ENCODE measurements around the gene ZBTB24.
A peak's percentile ranks its signal among the peaks of the same experiment; 100 is the strongest.

The ZBTB24 gene

GRCh38 chr6:109441069-109441816, 41.8 kb downstream of the ZBTB24 start:
- Mint-ChIP-seq H3K4me1 (peaks cover 44% of the 10 kb centered on the region), H3K27ac (peak overlapping the region; percentile 90), H3K27me3 (no peaks in the 10 kb centered on the region), H3K9me3 (no peaks in the 10 kb centered on the region), H3K36me3 (peaks cover 40% of the 10 kb centered on the region), H3K4me3 (peak overlapping the region; percentile 95)
- ATAC-seq: peak; percentile 28

- peak; percentile 95 for ATAC-seq
- peaks cover 32% of the 10 kb centered on the region for H3K36me3 Mint-ChIP-seq
- H3K27ac Mint-ChIP-seq: peak within 1 kb of the TSS; percentile 90
- H3K4me3 Mint-ChIP-seq: peak within 1 kb of the TSS; percentile 95
- H3K4me1 Mint-ChIP-seq: peaks cover 38% of the 10 kb centered on the region
- no peaks in the 10 kb centered on the region for H3K9me3 Mint-ChIP-seq
- H3K27me3 Mint-ChIP-seq: no peaks in the 10 kb centered on the region
These were observed 42.5 kb downstream of the ZBTB24 start, which contains the start of the genes PPIL6 and SMPD2 for GRCh38 chr6:109440331-109441068. Gene PPIL6 (minus strand): TSS chr6:109440628. CDS start chr6:109440590, 38 bp downstream. Gene SMPD2 (plus strand): TSS chr6:109440724. CDS start chr6:109441122, 398 bp downstream.

GRCh38 chr6:109436041-109436440, 47.0 kb downstream of the ZBTB24 start:
- H3K4me1 Mint-ChIP-seq: no peaks in the 10 kb centered on the region
- H3K9me3 Mint-ChIP-seq: no peaks in the 10 kb centered on the region
- no peak for ATAC-seq
- H3K27me3 Mint-ChIP-seq: no peaks in the 10 kb centered on the region
- H3K27ac Mint-ChIP-seq: no peak overlapping the region
- H3K4me3 Mint-ChIP-seq: no peak overlapping the region
- H3K36me3 Mint-ChIP-seq: no peaks in the 10 kb centered on the region

- no peak overlapping the region for H3K4me3 Mint-ChIP-seq
- H3K4me1 Mint-ChIP-seq: no peaks in the 10 kb centered on the region
- no peaks in the 10 kb centered on the region for H3K9me3 Mint-ChIP-seq
- no peak for ATAC-seq
- no peaks in the 10 kb centered on the region for H3K27me3 Mint-ChIP-seq
- no peak overlapping the region for H3K27ac Mint-ChIP-seq
- H3K36me3 Mint-ChIP-seq: no peaks in the 10 kb centered on the region
These were observed 48.6 kb downstream of the ZBTB24 start for GRCh38 chr6:109434456-109434855.

DNA sequence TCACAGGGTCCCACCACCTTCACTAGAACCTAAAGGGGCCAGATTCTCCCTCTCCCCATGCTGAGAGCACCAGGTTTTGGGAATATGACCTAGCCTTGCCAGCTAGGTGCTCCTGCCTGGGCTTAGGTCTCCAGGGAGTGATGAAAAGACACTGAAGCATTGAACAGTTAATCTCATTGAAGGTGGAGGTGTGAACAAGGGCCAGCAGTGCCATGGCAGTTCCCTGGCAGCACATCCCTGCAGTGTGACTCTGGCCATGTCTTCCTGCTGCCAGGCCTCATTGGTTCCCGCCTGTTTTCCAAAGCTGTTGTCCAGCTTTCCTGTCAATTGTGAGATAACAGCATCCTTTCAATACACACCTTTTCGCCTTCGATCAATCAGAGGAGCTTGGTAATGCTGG, 53.5 kb downstream of the ZBTB24 start:
- Mint-ChIP-seq H3K36me3 (no peaks in the 10 kb centered on the region), H3K9me3 (no peaks in the 10 kb centered on the region), H3K27ac (no peak overlapping the region), H3K4me1 (no peaks in the 10 kb centered on the region), H3K4me3 (no peak overlapping the region), H3K27me3 (no peaks in the 10 kb centered on the region)
- no peak for ATAC-seq

DNA sequence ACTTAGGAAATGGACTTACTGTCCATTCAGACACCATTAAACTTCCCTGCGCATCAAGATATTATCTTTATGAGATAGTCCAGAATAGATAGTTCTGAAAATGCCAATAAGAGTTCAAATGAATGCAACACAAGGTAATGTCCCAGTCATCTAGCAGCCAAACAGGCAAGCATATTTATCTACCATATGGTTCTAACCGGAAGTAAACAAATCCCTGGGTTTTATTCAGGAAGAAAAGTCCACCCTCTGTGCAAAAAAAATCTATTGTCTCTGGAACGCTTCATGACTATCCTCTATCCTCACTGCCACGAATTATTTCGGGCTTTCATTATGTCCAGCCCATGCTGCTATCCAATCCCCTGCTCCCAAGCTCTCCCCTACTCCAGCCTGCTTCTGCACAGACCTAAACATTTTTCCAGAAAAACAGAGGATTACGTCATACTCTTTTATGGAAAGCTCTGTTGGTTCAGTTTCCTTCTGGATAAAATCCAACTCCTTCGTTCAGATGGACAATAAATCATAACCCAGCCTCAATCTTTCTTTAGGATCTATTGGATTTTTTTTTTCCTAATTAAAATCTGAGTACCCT, 54.0 kb downstream of the ZBTB24 start:
- Mint-ChIP-seq H3K36me3 (no peaks in the 10 kb centered on the region), H3K27me3 (no peaks in the 10 kb centered on the region), H3K9me3 (no peaks in the 10 kb centered on the region), H3K4me3 (no peak overlapping the region), H3K4me1 (peaks cover 2% of the 10 kb centered on the region), H3K27ac (no peak overlapping the region)
- ATAC-seq: no peak

DNA sequence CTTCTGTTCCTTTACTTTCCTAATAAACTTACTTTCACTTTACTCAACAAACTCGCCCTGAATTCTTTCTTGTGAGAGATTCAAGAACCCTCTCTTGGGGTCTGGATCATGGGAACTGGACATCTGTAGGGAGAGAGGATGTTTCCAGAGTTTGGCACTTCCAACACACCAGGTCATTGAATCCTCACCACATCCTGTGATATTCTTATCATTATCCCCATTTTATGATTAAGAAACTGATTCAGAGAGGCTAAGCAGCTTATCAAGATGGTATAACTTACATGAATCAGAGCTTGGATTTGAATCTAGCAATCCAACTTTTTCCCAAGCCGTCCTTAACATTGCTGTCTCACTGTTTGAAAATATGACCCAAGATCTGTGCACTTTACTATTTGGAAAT, 58.1 kb downstream of the ZBTB24 start:
- Mint-ChIP-seq H3K27me3 (no peaks in the 10 kb centered on the region), H3K27ac (no peak overlapping the region), H3K4me3 (no peak overlapping the region), H3K36me3 (no peaks in the 10 kb centered on the region), H3K4me1 (peaks cover 7% of the 10 kb centered on the region), H3K9me3 (no peaks in the 10 kb centered on the region)
- no peak for ATAC-seq

GRCh38 chr6:109421184-109421583, 61.8 kb downstream of the ZBTB24 start:
- H3K27ac Mint-ChIP-seq: no peak overlapping the region
- H3K4me1 Mint-ChIP-seq: peaks cover 7% of the 10 kb centered on the region
- H3K36me3 Mint-ChIP-seq: no peaks in the 10 kb centered on the region
- no peaks in the 10 kb centered on the region for H3K9me3 Mint-ChIP-seq
- H3K4me3 Mint-ChIP-seq: no peak overlapping the region
- no peaks in the 10 kb centered on the region for H3K27me3 Mint-ChIP-seq
- ATAC-seq: no peak

DNA sequence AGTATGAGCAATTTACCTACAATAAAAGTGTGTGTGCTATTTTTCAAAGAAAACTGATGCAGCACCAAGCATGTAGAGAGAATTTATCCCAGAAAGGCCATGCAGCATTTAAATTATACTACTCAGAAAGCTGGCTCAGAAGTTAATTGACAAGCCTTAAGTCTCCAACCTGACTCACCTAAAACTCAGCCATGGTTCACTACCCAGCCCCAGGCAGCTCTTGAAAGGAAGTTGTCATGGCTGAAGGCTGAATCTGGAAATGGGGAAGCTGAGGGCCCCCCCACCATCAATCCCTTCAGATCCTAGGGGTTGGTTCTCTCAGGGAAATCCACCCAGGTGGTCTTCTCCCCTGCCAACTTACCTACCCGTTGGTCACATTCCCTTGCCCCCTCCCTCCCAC, 62.3 kb downstream of the ZBTB24 start:
- Mint-ChIP-seq H3K4me3 (no peak overlapping the region), H3K36me3 (no peaks in the 10 kb centered on the region), H3K4me1 (peaks cover 7% of the 10 kb centered on the region), H3K9me3 (no peaks in the 10 kb centered on the region), H3K27ac (no peak overlapping the region), H3K27me3 (no peaks in the 10 kb centered on the region)
- no peak for ATAC-seq

DNA sequence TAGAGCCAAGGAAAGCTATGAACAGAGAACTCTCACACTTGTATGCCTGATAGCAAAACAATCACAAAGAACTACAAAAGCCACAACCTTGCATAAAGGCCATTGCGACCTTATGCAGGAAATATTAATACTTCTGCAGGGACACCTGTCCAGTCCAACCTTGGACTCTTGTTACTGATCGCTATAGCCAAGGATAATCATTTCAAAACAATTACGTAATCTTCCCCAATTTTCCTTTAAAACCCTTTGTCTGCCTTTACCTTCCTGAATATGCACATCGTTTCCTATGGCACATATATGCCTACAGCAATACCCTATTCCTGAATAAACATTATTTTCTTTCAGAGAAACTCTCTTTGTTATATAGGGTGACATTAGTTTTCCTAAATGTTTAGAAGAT, 65.4 kb downstream of the ZBTB24 start:
- Mint-ChIP-seq H3K4me1 (no peaks in the 10 kb centered on the region), H3K4me3 (no peak overlapping the region), H3K27ac (no peak overlapping the region), H3K9me3 (peaks cover 2% of the 10 kb centered on the region), H3K36me3 (no peaks in the 10 kb centered on the region), H3K27me3 (no peaks in the 10 kb centered on the region)
- ATAC-seq: no peak

Measured in stimulated activated memory B cell treated with anti-CD40 and anti-IgM and Interleukin-4, amounts not matched to agents 10 μg/mL and 1 μg/mL and 100 μg/mL, for 72 hours (primary cell).